PC-9 (cell line): Measurements from ENCODE around the gene RIMBP2.

Experiments
- EZH2 ChIP-seq: fragments of 200-600 bp; sonication (generic); IDR thresholded peaks from 2 replicates; pipeline ENCODE4 v1.8.0; 2017; ENCODE audit warnings: antibody characterized with exemption, low read depth
- TF ChIP-seq, protein P1 (sequence below): fragments of 200-600 bp; sonication (generic); conservative IDR thresholded peaks from 2 replicates; pipeline ENCODE4 v1.6.1; 2017; ENCODE audit warnings: mixed run types, antibody characterized with exemption, mild to moderate bottlenecking, moderate library complexity

- TF ChIP-seq, protein P1, sequence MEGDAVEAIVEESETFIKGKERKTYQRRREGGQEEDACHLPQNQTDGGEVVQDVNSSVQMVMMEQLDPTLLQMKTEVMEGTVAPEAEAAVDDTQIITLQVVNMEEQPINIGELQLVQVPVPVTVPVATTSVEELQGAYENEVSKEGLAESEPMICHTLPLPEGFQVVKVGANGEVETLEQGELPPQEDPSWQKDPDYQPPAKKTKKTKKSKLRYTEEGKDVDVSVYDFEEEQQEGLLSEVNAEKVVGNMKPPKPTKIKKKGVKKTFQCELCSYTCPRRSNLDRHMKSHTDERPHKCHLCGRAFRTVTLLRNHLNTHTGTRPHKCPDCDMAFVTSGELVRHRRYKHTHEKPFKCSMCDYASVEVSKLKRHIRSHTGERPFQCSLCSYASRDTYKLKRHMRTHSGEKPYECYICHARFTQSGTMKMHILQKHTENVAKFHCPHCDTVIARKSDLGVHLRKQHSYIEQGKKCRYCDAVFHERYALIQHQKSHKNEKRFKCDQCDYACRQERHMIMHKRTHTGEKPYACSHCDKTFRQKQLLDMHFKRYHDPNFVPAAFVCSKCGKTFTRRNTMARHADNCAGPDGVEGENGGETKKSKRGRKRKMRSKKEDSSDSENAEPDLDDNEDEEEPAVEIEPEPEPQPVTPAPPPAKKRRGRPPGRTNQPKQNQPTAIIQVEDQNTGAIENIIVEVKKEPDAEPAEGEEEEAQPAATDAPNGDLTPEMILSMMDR, result no peak
- no peak for TF ChIP-seq EZH2
Measured at GRCh38 chr12:130709971-130710732, 5.9 kb downstream of the RIMBP2 start.
